Hepatocyte (in vitro differentiated cells): ENCODE data around the gene GLI3. TPM values are rescaled to one million over a fixed set of nuclear protein-coding genes. Genes with fewer than 3 reads are reported as not detected.

Source experiments
- DNase-seq: peaks from one replicate; pipeline ENCODE4 v3.0.0-alpha.2; 2016; ENCODE audit warnings: low spot score
- H2AFZ ChIP-seq: fragments of 200-600 bp; sonication (generic); 2 replicates; pipeline ENCODE4 v1.6.0; 2016; ENCODE audit warnings: antibody characterized with exemption, mild to moderate bottlenecking
- H3K27ac ChIP-seq: fragments of 200-600 bp; sonication (generic); 2 replicates; pipeline ENCODE4 v1.5.1; 2016; ENCODE audit warnings: mild to moderate bottlenecking
- H3K27me3 ChIP-seq: fragments of 200-600 bp; sonication (generic); 2 replicates; pipeline ENCODE4 v1.6.1; 2016
- H3K36me3 ChIP-seq: fragments of 200-600 bp; sonication (generic); replicated peaks from 2 replicates; pipeline ENCODE4 v1.5.1; 2016; ENCODE audit warnings: low read depth; ENCODE audit not compliant: insufficient read depth
- H3K4me1 ChIP-seq: fragments of 200-600 bp; sonication (generic); 2 replicates; pipeline ENCODE4 v1.5.1; 2016; ENCODE audit warnings: mild to moderate bottlenecking, moderate library complexity; ENCODE audit not compliant: insufficient read depth
- H3K4me2 ChIP-seq: fragments of 200-600 bp; sonication (generic); 2 replicates; pipeline ENCODE4 v1.6.0; 2016
- H3K4me3 ChIP-seq: fragments of 200-600 bp; sonication (generic); 2 replicates; pipeline ENCODE4 v1.5.1; 2016; ENCODE audit warnings: mild to moderate bottlenecking
- H3K79me2 ChIP-seq: fragments of 200-600 bp; sonication (generic); 2 replicates; pipeline ENCODE4 v1.6.0; 2017; ENCODE audit warnings: mild to moderate bottlenecking
- H3K9me2 ChIP-seq: fragments of 200-600 bp; sonication (generic); replicated peaks from 2 replicates; pipeline ENCODE4 v1.6.0; 2017; ENCODE audit warnings: mild to moderate bottlenecking; ENCODE audit not compliant: insufficient read depth
- H3K9me3 ChIP-seq: fragments of 200-600 bp; sonication (generic); 2 replicates; pipeline ENCODE4 v1.5.1; 2016; ENCODE audit warnings: low read depth, mild to moderate bottlenecking
- H4K20me1 ChIP-seq: fragments of 200-600 bp; sonication (generic); 2 replicates; pipeline ENCODE4 v1.6.0; 2016; ENCODE audit warnings: mild to moderate bottlenecking; ENCODE audit not compliant: insufficient read depth, poor library complexity, severe bottlenecking
- CTCF ChIP-seq: fragments of 200-600 bp; sonication (generic); IDR thresholded peaks from 2 replicates; pipeline ENCODE4 v1.5.1; 2016; ENCODE audit warnings: antibody characterized with exemption, mild to moderate bottlenecking; ENCODE audit not compliant: poor library complexity
- EZH2 ChIP-seq: fragments of 200-600 bp; sonication (generic); IDR thresholded peaks from 2 replicates; pipeline ENCODE4 v1.6.1; 2016; ENCODE audit warnings: antibody characterized with exemption, mild to moderate bottlenecking, borderline replicate concordance
- EZH2phosphoT487 ChIP-seq: fragments of 200-600 bp; sonication (generic); IDR thresholded peaks from one replicate; pipeline ENCODE4 v1.6.1; 2018; ENCODE audit warnings: antibody characterized with exemption, mild to moderate bottlenecking, low read depth, moderate library complexity; ENCODE audit not compliant: unreplicated experiment, severe bottlenecking
- WGBS: methylation state at CpG from one replicate; pipeline ENCODE4 v1.1.6; 2016; ENCODE audit warnings: low lambda C conversion rate; ENCODE audit errors: missing lambda C conversion rate; 5-methylcytosine and 5-hydroxymethylcytosine counted together
- polyA plus RNA-seq: library from polyadenylated mRNA; unstranded; fragments of >200 nt; fragmentation: Nextera tagmentation; extraction: Ambion mirVana; gene quantifications from 2 replicates; pipeline ENCODE4 v1.2.1, GENCODE V29; 2016
- total RNA-seq: library from RNA; depleted of rRNA; stranded (reverse); fragments of >200 nt; gene quantifications from 2 replicates; pipeline ENCODE4 v1.2.3, GENCODE V29; 2014

Gene GLI3
- total and polyA plus RNA-seq, 2 experiments from 2014 or later = 5.5 to 20.0 TPM

- Histone ChIP-seq H3K79me2 (peaks cover 16% of the 10 kb centered on the region), H3K9me3 (no peaks in the 10 kb centered on the region), H3K9me2 (no peaks in the 10 kb centered on the region), H3K27ac (peak overlapping the region; percentile 10), H3K27me3 (no peaks in the 10 kb centered on the region), H3K4me1 (peaks cover 47% of the 10 kb centered on the region), H4K20me1 (peaks cover 3% of the 10 kb centered on the region), H3K4me2 (peak overlapping the region; percentile 32), H2AFZ (no peak overlapping the region), H3K4me3 (no peak overlapping the region), H3K36me3 (no peaks in the 10 kb centered on the region)
- DNase-seq = no peak
- WGBS = 31% methylated on average over 6 of the region's 6 CpGs
- no peak for TF ChIP-seq EZH2
- TF ChIP-seq CTCF = no peak
- no peak for TF ChIP-seq EZH2phosphoT487
These were observed 80.6 kb downstream of the GLI3 start for GRCh38 chr7:42156291-42156865.

- TF ChIP-seq CTCF = no peak
- TF ChIP-seq EZH2phosphoT487 = no peak
- TF ChIP-seq EZH2 = no peak
- peaks cover 16% of the 10 kb centered on the region for H3K79me2 ChIP-seq
- peaks cover 3% of the 10 kb centered on the region for H4K20me1 ChIP-seq
- peak overlapping the region; percentile 10 for H3K27ac ChIP-seq
- H2AFZ ChIP-seq = no peak overlapping the region
- 50% methylated on average over 7 of the region's 7 CpGs for WGBS
- H3K36me3 ChIP-seq = no peaks in the 10 kb centered on the region
- H3K9me3 ChIP-seq = no peaks in the 10 kb centered on the region
- no peak for DNase-seq
- peak overlapping the region; percentile 32 for H3K4me2 ChIP-seq
- no peaks in the 10 kb centered on the region for H3K27me3 ChIP-seq
- H3K4me3 ChIP-seq = no peak overlapping the region
- peaks cover 47% of the 10 kb centered on the region for H3K4me1 ChIP-seq
- no peaks in the 10 kb centered on the region for H3K9me2 ChIP-seq
These were observed 81.3 kb downstream of the GLI3 start for GRCh38 chr7:42155584-42156290.

- Histone ChIP-seq H3K79me2 (peaks cover 22% of the 10 kb centered on the region), H3K27me3 (no peaks in the 10 kb centered on the region), H2AFZ (no peak overlapping the region), H3K4me1 (peaks cover 47% of the 10 kb centered on the region), H3K9me2 (no peaks in the 10 kb centered on the region), H3K4me3 (no peak overlapping the region), H3K36me3 (no peaks in the 10 kb centered on the region), H3K4me2 (peak overlapping the region; percentile 28), H4K20me1 (peaks cover 3% of the 10 kb centered on the region), H3K9me3 (no peaks in the 10 kb centered on the region), H3K27ac (no peak overlapping the region)
- no peak for DNase-seq
- no peak for TF ChIP-seq EZH2phosphoT487
- TF ChIP-seq EZH2 = no peak
- TF ChIP-seq CTCF = no peak
- WGBS = 52% methylated on average over 9 of the region's 9 CpGs
These were observed 82.8 kb downstream of the GLI3 start for GRCh38 chr7:42154173-42154572.
